HG03439 (cell line): ENCODE results near the gene ADAP2.
"Not testable (repeated sequence)": the region's sequence is repeated elsewhere in the genome, so short reads cannot be mapped to it uniquely, and the experiment has no call there.

Source experiments
- ATAC-seq: cut with Tn5 transposase; IDR thresholded peaks from one replicate; pipeline ENCODE4 v1.9.1; 2021; ENCODE audit warnings: mild to moderate bottlenecking, moderate library complexity; ENCODE audit not compliant: unreplicated experiment

The ADAP2 gene

GRCh38 chr17:30929081-30929633 lies 7.4 kb downstream of the ADAP2 start:
- ATAC-seq, result no peak

GRCh38 chr17:30929861-30930260 lies 8.1 kb downstream of the ADAP2 start:
- not testable (repeated sequence) for ATAC-seq

GRCh38 chr17:30930495-30930894 lies 8.8 kb downstream of the ADAP2 start:
- ATAC-seq, result no peak

GRCh38 chr17:30931582-30931981 lies 9.8 kb downstream of the ADAP2 start:
- not testable (repeated sequence) for ATAC-seq

- no peak for ATAC-seq
Observed at GRCh38 chr17:30933966-30934365, 12.2 kb downstream of the ADAP2 start.

- no peak for ATAC-seq
Observed at GRCh38 chr17:30939051-30939689, 17.4 kb downstream of the ADAP2 start.

- no peak for ATAC-seq
Observed at GRCh38 chr17:30942308-30943079, 20.7 kb downstream of the ADAP2 start.

- no peak for ATAC-seq
Observed at GRCh38 chr17:30947796-30948195, 26.1 kb downstream of the ADAP2 start.

GRCh38 chr17:30950189-30950588 lies 28.4 kb downstream of the ADAP2 start:
- ATAC-seq, result no peak

- ATAC-seq, result no peak
Observed at GRCh38 chr17:30950669-30951399, 29.1 kb downstream of the ADAP2 start.

GRCh38 chr17:30952638-30953393 lies 31.1 kb downstream of the ADAP2 start:
- no peak for ATAC-seq

GRCh38 chr17:30954046-30954830 lies 32.5 kb downstream of the ADAP2 start:
- no peak for ATAC-seq

GRCh38 chr17:30956764-30957374 lies 35.1 kb downstream of the ADAP2 start:
- ATAC-seq, result no peak

- ATAC-seq, result no peak
Observed at GRCh38 chr17:30957741-30958140, 36.0 kb downstream of the ADAP2 start.

GRCh38 chr17:30958187-30958586 lies 36.4 kb downstream of the ADAP2 start:
- ATAC-seq, result no peak

- no peak for ATAC-seq
Observed at GRCh38 chr17:30961209-30962188, 39.8 kb downstream of the ADAP2 start.

- ATAC-seq, result not testable (repeated sequence)
Observed at GRCh38 chr17:30964312-30964711, 42.6 kb downstream of the ADAP2 start.

GRCh38 chr17:30964876-30965275 lies 43.1 kb downstream of the ADAP2 start:
- no peak for ATAC-seq
